Transverse colon (tissue), 4 donors: ENCODE measurements around the gene ZNF665. TPM values are rescaled to one million over a fixed set of nuclear protein-coding genes. Genes with fewer than 3 reads are reported as not detected.
"Not testable (repeated sequence)": the region's sequence is repeated elsewhere in the genome, so short reads cannot be mapped to it uniquely, and the experiment has no call there.

Experiments
- DNase-seq: peaks from one replicate; pipeline ENCODE4 v3.0.0-alpha.2; 2019
- H3K27ac ChIP-seq, 4 donors: fragments of 200-600 bp; sonication (generic); 2 replicates each; pipeline ENCODE4 v1.5.1; 2016 to 2018; ENCODE audit warnings: inconsistent platforms in 4 of 4
- H3K27me3 ChIP-seq: fragments of 200-600 bp; sonication (generic); 2 replicates; pipeline ENCODE4 v1.5.1; 2017; ENCODE audit warnings: inconsistent platforms
- H3K36me3 ChIP-seq, 4 donors: fragments of 200-600 bp; sonication (generic); 2 replicates each; pipeline ENCODE4 v1.5.1; 2017 to 2019; ENCODE audit warnings: inconsistent platforms in 4 of 4
- H3K4me1 ChIP-seq, 4 donors: fragments of 200-600 bp; sonication (generic); 2 replicates each; pipeline ENCODE4 v1.5.1; 2017 to 2020; ENCODE audit warnings: inconsistent platforms in 4 of 4
- H3K4me3 ChIP-seq, 4 donors: fragments of 200-600 bp; sonication (generic); 1 replicate in 1 of 4; 2 replicates in 3 of 4; pipeline versions ENCODE4 v1.5.1 to v1.6.1; 2017 to 2019; ENCODE audit warnings: inconsistent platforms in 4 of 4
- H3K9me3 ChIP-seq, 2 donors: fragments of 200-600 bp; sonication (generic); 2 replicates each; pipeline ENCODE4 v1.5.1; 2017 to 2019; ENCODE audit warnings: inconsistent platforms in 2 of 2
- CTCF ChIP-seq, 5 experiments: fragments of 200-600 bp in 3 of 5; fragments of 450-650 bp in 2 of 5; sonication (generic) in 3 of 5; IDR thresholded peaks; 1 replicate in 2 of 5; 2 replicates in 3 of 5; pipeline ENCODE4 v1.5.1; 2016 to 2017; ENCODE audit warnings: antibody characterized with exemption in 5 of 5, inconsistent platforms in 3 of 5, mild to moderate bottlenecking in 2 of 5, moderate library complexity in 1 of 5
- EP300 ChIP-seq: sonication (generic); formaldehyde crosslinking; IDR thresholded peaks from one replicate; pipeline ENCODE4 v1.6.1; 2017; ENCODE audit warnings: antibody characterized with exemption, low read depth
- POLR2A ChIP-seq: fragments of 450-650 bp; IDR thresholded peaks from one replicate; pipeline ENCODE4 v1.6.1; 2016; ENCODE audit warnings: antibody characterized with exemption, mild to moderate bottlenecking, moderate library complexity
- POLR2AphosphoS5 ChIP-seq, 3 donors: sonication (generic); formaldehyde crosslinking; IDR thresholded peaks; one replicate each; pipeline ENCODE4 v1.6.1; 2016; ENCODE audit warnings: antibody characterized with exemption in 3 of 3
- WGBS, 2 donors: methylation state at CpG; one replicate each; pipeline ENCODE4 v1.1.5; 2018; ENCODE audit warnings: low coverage in 1 of 2; 5-methylcytosine and 5-hydroxymethylcytosine counted together
- in situ Hi-C, 4 donors: fragments of 200-750 bp; cut with MboI; loops; one replicate each; pipeline versions ENCODE4 v1.15.0 to v1.15.1; 2017; ENCODE audit warnings: low sequenced_read_pairs in 3 of 4, low pct_ligation_motif_present in 1 of 4, low pct_unique_long_range_greater_than_20kb in 1 of 4
- intact Hi-C: fragments of 100-400 bp; cut with DNase I; formaldehyde crosslinking; loops from one replicate; pipeline ENCODE4 v1.15.1; 2023; ENCODE audit warnings: low total_unique reads
- total RNA-seq, 4 donors: library from RNA; depleted of rRNA; stranded (reverse); fragments of >200 nt; gene quantifications; one replicate each; pipeline ENCODE4 v1.1.0, GENCODE V29; 2016

The ZNF665 gene
- total RNA-seq, 4 donors from 2014 or later = 1.00 to 4.4 (median 2.6) TPM; not detected in 1

DNA sequence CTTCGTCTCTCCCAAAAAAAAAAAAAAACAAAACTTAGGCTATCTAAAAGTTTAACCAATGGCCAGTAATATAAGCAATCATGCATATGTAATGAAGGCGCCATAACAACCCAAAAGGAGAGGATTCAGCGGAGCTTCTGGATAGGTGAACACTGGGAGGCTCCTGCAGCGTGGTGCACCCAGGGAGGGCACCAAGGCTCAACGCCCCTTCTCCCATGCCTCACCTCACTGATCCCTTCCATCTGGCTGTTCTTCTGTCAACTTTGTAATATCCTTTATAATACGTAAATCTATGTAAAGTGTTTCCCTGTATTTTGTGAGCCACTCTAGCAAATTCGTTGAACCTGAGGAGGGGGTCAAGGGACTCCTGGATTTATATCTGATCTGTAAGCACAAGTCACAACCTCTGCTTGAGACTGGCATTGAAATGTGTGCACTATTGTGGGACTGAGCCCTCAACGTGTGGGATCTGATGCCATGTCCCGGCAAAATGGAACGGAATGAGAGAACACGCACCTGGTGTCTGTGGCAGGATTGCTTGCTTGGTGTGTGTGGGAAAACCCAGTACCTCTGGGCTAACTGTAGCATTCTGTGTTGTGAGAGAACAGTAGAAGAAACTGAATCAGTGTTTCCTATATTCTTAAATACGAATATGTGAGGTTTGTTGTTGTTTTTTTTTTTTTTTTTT, 521 bp upstream of the ZNF665 start:
- Histone ChIP-seq H3K36me3 (no peaks in the 10 kb centered on the region), H3K4me3 (peak overlapping the region in 3 of 4 donors; percentile 52 to 97 (median 95)), H3K27me3 (no peaks in the 10 kb centered on the region), H3K9me3 (peaks cover 3 to 12% of the 10 kb centered on the region in 2 donors), H3K4me1 (peaks cover 0 to 21% (median 5%) of the 10 kb centered on the region in 4 donors), H3K27ac (peak overlapping the region in 3 of 4 donors; percentile 83 to 92 (median 89))
- DNase-seq = no peak
- WGBS, 2 donors = 62 to 95% methylated on average over 6 to 12 of the region's 12 CpGs
- intact Hi-C loops = no loop called here
- TF ChIP-seq POLR2A (no peak), EP300 (no peak)
- in situ Hi-C loops = loop anchor here in 2 of 4 donors (10.0 kb wide), 2 partner anchors 141 to 321 kb away; partner anchors contain the start of gene ZNF845 (in 1 of the 2)

DNA sequence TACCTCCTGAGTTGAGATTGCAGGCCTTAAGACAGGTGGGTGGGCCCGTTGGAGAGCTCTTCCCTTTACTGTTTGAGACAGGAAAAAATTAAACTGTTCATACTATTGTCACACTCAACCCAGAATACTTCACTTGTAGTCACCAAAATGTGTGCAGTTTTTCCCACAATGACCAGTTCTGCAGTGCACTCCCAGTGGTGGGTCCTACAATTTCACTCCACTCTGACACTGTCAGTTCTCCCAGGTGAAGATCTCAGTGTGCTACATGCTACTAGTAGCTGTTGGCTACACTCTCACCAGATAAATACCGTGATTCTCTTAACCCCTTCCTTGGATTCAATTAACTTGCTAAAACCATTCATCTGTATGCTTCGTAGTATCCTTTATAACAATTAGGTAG, 2.9 kb downstream of the ZNF665 start:
- Histone ChIP-seq H3K27me3 (no peaks in the 10 kb centered on the region), H3K4me1 (peaks cover 0 to 10% (median 5%) of the 10 kb centered on the region in 4 donors), H3K27ac (no peak overlapping the region), H3K36me3 (no peaks in the 10 kb centered on the region), H3K9me3 (no peaks in the 10 kb centered on the region), H3K4me3 (no peak overlapping the region)
- in situ Hi-C loops (loop anchor here in 2 of 4 donors (10.0 kb wide), 2 partner anchors 145 to 325 kb away; partner anchors contain the start of gene ZNF845 (in 1 of the 2)), intact Hi-C loops (no loop called here)
- DNase-seq = no peak
- 92 to 93% methylated on average over 2 to 3 of the region's 3 CpGs for WGBS, 2 donors
- TF ChIP-seq POLR2AphosphoS5 (IDR thresholded peaks at IDR 0.05) = no peak
- no peak for TF ChIP-seq CTCF (IDR thresholded peaks at IDR 0.05)
- no peak for TF ChIP-seq EP300
- TF ChIP-seq POLR2A = no peak

GRCh38 chr19:53189691-53190198, 3.4 kb downstream of the ZNF665 start:
- 77% methylated on average over 13 of the region's 16 CpGs; no CpG with 5 or more reads in 1 of the 2 donors for WGBS, 2 donors
- in situ Hi-C loops = loop anchor here in 2 of 4 donors (10.0 kb wide), 2 partner anchors 145 to 325 kb away; partner anchors contain the start of gene ZNF845 (in 1 of the 2)
- DNase-seq, H3K9me3 ChIP-seq, H3K36me3 ChIP-seq, H3K4me3 ChIP-seq, H3K27me3 ChIP-seq, intact Hi-C loops, H3K4me1 ChIP-seq, H3K27ac ChIP-seq: not testable (repeated sequence)

DNA sequence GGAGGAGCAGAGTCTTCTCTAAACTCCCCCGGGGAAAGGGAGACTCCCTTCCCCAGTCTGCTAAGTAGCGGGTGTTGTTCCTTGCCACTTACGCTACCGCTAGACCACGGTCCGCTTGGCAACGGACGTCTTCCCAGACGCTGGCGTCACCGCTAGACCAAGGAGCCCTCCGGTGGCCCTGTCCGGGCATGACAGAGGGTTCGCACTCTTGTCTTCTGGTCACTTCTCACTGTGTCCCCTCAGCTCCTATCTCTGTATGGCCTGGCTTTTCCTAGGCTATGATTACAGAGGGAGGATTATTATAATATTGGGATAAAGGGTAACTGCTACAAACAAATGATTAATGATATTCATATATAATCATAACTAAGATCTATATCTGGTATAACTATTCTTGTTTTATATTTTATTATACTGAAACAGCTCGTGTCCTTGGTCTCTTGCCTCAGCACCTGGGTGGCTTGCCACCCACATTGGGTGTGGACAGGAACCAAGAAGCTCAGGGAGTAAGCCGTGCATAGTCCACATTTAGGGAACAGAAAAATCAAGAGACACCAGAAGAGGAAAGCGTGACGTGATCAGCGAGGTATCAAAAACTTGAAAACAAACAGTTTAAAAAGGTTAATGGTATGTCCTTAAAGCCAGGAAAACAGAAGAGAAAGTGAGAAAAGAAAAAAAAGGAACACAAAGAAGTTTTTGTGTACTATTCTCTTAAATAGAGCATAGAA, 7.8 kb downstream of the ZNF665 start:
- WGBS, 2 donors = 76 to 90% methylated on average over 4 to 11 of the region's 19 CpGs
- not testable (repeated sequence) for H3K27me3 ChIP-seq

DNA sequence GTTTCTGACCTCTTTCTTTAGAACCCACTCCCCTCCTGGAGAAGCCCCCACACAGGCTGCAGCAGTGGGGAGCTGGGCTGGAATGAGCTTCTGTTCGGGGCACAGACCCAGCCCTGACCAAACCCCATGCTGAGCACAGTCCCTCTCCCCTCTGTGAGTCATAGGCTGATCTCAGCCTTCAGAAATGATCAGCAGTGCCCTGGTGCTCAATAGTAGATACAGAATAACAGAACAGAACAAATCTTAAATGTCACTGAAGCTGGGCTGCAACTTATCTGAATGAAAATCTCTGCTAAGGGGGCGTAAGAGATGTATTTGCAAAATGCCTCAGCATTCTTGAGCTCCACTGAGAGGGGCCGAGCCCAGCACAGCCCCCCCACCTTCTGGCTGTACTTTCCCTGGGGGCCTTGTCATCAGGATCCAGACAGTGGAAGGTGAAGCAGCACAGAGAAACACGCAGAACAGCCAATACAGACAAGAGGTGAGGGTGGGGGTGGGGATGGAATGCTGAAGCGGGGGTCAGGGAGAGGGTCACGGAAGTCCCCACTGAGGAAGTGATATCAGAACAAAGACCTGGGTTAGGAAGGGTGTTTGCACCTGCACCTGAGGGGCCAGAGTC, 9.9 kb downstream of the ZNF665 start:
- 80 to 87% methylated on average over 2 to 6 of the region's 6 CpGs for WGBS, 2 donors
- DNase-seq = no peak
- no peak overlapping the region for H3K27ac ChIP-seq
- H3K9me3 ChIP-seq = no peaks in the 10 kb centered on the region
- H3K4me1 ChIP-seq = no peaks in the 10 kb centered on the region
- intact Hi-C loops (no loop called here), in situ Hi-C loops (no loop called here)
- no peak overlapping the region for H3K4me3 ChIP-seq
- peaks cover 0 to 11% (median 0%) of the 10 kb centered on the region in 4 donors for H3K36me3 ChIP-seq
- H3K27me3 ChIP-seq = no peaks in the 10 kb centered on the region
- no peak for TF ChIP-seq POLR2AphosphoS5 (IDR thresholded peaks at IDR 0.05)
- TF ChIP-seq CTCF (IDR thresholded peaks at IDR 0.05) = no peak
- TF ChIP-seq EP300 = no peak
- no peak for TF ChIP-seq POLR2A

More for the DNA sequence above, 7.8 kb downstream of the ZNF665 start:
- H3K4me1 ChIP-seq, H3K36me3 ChIP-seq, in situ Hi-C loops, intact Hi-C loops, DNase-seq, H3K9me3 ChIP-seq, H3K27ac ChIP-seq, H3K4me3 ChIP-seq: not testable (repeated sequence)
